HG02973 (cell line): Measurements from ENCODE around the gene PCDHA2.
"Not testable (repeated sequence)": the region's sequence is repeated elsewhere in the genome, so short reads cannot be mapped to it uniquely, and the experiment has no call there.

Experiments used
- ATAC-seq: cut with Tn5 transposase; IDR thresholded peaks from one replicate; pipeline ENCODE4 v1.9.1; 2021; ENCODE audit warnings: moderate library complexity; ENCODE audit not compliant: unreplicated experiment

The PCDHA2 gene

DNA sequence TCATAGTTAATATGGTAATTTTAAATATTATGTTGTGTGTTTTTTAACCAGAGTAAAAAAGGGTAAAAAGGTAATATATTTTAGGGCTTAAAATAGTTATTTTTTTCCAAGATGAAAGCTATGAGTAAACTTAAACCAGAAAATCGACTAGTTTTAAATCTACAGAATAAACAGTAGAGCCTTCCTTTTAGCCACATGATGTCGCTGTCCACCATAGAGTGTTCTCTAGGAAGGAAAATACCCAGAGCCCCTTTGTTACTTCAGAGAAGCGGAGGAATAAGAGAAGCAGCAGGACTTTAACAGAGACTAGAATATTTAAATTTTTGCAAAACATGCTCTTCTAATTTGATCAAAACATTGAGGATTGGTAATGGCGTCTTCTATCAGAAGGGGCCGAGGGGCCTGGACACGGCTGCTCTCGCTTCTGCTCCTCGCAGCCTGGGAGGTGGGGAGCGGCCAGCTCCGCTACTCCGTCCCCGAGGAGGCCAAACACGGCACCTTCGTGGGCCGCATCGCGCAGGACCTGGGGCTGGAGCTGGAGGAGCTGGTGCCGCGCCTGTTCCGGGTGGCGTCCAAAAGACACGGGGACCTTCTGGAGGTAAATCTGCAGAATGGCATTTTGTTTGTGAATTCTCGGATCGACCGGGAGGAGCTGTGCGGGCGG, at the start of gene PCDHA2:
Gene PCDHA2, plus strand, starts transcription at position 258 of the 664 bp plus-strand sequence.
- no peak for ATAC-seq

DNA sequence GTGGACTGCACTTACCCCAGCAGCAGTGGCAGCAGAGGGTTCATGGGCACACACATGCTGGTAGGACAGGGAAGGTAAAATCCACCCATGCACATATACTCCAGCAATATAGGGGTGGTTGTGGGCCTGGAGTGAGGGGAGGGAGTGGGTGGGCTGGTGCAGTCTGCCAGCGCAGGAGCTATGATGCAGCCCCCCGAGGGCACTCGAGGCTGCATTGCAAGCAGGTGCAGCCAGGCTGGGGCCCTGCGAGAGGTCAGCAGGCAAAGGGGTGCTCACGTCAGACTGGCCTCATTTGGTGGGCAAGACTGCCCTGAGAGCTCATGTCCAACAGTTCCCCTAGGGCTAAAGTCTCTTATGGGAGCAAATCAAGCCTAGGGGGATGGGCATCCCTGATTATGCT, 41.1 kb upstream of the PCDHA2 start:
- no peak for ATAC-seq

DNA sequence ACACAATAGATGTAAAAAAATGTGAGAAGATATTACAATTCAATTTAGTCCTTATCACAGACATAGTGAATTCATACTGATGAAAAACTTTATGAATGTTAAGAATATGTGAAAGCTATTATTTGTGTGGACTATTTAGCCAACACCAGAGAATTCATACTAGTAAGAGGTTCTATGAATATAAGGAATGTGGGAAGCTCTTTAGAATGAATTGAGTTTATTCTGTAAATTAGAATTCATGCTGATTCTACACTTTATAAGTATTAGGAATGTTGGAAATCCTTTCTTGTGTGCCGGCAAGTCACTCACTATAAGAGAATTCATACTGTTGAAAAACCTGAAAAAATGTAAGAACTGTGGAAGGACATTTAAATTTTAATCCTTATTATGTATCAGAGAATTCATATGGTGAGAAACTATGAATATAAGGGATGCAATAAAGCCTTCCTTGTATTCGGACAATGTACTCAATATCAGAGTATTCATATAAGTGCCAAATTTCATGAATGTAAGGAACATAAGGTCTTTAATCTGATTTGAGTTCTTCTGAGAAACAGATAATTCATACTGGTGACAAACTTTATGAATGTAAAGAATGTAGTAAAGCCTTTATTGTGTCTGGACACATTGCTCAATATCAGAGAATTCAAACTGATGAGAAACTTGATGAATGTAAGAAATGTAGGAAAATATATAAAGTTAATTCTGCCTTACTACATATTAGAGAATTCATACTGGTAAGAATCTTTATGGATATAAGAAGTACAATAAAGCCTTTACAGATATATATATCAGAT, 30.3 kb upstream of the PCDHA2 start:
- ATAC-seq = no peak

DNA sequence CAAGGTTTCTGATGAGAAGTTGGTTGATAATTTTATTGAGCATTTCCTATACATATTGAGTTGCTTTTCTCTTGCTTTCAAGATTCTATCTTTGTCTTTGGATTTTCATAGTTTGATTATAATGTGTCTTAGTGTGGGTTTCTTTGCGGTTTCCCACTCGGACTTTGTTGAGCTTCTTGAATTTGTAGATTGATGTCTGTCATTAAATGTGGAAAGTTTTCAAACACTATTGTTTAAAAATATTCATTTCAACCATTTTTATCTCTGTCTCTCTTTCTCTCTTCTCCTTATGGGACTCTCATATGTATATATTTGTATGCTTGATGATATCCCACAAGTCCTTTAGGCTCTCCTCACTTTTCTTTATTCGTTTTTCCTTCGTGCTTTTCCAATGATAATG, 27.2 kb upstream of the PCDHA2 start:
- ATAC-seq = no peak

DNA sequence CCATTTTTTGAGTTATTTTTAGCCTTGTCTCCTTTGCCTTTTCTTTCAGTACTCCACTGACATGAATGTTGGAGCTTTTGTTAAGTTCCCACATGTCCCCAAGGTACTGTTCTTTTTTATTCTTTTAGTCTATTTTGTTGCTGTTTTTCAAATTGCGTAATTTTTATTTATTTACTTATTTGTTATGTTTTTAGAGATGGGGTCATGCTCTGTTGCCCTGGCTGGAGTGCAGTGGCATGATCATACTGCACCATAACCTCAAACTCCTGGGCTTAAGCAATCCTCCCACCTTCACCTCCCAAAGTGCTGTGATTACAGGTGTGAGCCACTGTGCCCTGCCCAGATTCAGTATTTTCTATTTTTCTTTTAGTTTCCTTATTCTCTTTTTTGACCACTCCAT, 14.1 kb upstream of the PCDHA2 start:
- no peak for ATAC-seq

DNA sequence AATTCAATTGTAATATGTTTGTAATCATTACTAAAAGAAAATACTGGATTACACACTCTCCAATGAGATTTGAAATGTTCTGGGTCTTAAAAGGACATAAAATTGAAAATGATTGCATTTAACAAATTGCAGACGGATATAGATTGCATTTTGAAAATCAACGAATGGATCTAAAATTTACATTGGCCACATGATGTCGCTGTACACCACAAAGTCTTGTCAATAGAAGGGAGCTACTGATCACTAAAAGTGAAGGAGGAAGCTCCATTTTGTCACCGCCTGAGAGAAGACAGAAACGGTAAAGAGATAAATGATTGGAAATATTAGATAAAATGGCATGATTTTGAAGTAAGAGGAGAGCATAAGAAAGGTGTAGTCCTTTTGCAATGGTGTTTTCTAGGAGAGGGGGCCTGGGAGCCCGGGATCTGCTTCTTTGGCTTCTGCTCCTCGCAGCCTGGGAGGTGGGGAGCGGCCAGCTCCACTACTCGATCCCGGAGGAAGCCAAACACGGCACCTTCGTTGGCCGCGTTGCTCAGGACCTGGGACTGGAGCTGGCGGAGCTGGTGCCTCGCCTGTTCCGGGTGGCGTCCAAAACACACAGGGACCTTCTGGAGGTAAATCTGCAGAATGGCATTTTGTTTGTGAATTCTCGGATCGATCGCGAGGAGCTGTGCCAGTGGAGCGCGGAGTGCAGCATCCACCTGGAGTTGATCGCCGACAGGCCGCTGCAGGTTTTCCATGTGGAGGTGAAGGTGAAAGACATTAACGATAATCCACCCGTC, 8.6 kb upstream of the PCDHA2 start, which contains the start of gene PCDHA1:
Gene PCDHA1, plus strand, starts transcription at position 236 of the 782 bp plus-strand sequence.
- no peak for ATAC-seq

DNA sequence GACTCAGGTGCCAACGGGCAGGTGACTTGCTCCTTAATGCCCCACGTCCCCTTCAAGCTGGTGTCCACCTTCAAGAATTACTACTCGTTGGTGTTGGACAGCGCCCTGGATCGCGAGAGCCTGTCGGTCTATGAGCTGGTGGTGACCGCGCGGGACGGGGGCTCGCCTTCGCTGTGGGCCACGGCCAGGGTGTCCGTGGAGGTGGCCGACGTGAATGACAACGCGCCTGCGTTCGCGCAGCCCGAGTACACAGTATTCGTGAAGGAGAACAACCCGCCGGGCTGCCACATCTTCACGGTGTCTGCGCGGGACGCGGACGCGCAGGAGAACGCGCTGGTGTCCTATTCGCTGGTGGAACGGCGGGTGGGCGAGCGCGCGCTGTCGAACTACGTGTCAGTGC, 7.2 kb upstream of the PCDHA2 start:
- not testable (repeated sequence) for ATAC-seq

DNA sequence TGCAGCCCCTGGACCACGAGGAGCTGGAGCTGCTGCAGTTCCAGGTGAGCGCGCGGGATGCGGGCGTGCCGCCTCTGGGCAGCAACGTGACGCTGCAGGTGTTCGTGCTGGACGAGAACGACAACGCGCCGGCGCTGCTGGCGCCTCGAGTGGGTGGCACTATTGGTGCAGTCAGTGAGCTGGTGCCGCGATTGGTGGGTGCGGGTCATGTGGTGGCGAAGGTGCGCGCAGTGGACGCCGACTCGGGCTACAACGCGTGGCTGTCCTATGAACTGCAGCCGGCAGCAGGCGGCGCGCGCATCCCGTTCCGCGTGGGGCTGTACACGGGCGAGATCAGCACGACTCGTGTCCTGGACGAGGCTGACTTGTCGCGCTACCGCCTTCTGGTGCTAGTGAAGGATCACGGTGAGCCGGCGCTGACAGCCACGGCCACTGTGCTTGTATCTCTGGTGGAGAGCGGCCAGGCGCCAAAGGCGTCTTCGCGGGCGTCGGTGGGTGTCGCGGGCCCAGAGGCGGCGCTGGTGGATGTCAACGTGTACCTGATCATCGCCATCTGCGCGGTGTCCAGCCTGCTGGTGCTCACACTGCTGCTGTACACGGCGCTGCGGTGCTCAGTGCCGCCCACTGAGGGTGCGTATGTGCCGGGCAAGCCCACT, 6.7 kb upstream of the PCDHA2 start:
- not testable (repeated sequence) for ATAC-seq

DNA sequence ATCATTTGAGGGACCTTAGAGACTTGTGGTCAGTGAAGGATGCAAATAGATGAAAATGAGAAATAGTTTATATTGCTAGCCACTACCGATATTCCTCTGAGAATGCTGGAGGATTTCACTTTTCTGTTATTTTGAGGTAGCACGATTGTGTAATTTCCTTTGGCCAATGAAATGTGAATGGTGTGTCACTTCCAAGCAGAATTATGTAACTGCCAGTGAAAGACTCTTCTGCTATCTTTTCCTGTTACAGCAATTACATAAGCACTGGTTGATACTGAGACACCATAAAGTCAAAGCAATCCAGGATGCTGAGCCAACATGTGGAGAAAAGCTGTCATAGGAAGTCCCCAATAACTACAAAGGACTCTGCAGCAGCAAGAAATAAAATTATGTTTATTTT, 3.6 kb upstream of the PCDHA2 start:
- ATAC-seq = no peak

DNA sequence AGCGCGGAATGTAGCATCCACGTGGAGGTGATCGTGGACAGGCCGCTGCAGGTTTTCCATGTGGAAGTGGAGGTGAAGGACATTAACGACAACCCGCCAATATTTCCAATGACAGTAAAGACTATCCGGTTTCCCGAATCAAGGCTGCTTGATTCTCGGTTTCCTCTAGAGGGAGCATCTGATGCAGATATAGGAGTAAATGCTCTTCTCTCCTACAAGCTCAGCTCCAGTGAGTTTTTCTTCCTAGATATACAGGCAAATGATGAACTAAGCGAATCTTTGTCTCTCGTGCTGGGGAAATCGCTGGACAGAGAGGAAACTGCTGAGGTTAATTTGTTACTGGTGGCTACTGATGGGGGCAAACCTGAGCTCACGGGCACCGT, 598 bp downstream of the PCDHA2 start:
- no peak for ATAC-seq

DNA sequence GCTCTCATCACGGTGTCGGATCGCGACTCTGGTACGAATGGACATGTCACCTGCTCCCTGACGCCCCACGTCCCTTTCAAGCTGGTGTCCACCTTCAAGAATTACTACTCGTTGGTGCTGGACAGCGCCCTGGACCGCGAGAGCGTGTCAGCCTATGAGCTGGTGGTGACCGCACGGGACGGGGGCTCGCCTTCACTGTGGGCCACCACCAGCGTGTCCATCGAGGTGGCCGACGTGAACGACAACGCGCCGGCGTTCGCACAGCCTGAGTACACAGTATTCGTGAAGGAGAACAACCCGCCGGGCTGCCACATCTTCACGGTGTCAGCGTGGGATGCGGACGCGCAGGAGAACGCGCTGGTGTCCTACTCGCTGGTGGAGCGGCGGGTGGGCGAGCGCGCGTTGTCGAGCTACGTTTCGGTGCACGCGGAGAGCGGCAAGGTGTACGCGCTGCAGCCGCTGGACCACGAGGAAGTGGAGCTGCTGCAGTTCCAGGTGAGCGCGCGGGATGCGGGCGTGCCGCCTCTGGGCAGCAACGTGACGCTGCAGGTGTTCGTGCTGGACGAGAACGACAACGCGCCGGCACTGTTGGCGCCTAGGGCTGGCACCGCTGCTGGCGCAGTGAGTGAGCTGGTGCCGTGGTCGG, 1.5 kb downstream of the PCDHA2 start:
- not testable (repeated sequence) for ATAC-seq

DNA sequence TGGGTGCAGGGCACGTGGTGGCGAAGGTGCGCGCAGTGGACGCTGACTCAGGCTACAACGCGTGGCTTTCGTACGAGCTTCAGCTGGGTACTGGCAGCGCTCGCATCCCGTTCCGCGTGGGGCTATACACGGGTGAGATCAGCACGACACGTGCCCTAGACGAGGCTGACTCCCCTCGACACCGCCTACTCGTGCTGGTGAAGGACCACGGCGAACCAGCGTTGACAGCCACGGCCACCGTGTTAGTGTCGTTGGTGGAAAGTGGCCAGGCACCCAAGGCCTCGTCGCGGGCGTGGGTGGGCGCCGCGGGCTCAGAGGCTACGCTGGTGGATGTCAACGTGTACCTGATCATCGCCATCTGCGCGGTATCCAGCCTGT, 2.1 kb downstream of the PCDHA2 start:
- ATAC-seq = no peak

DNA sequence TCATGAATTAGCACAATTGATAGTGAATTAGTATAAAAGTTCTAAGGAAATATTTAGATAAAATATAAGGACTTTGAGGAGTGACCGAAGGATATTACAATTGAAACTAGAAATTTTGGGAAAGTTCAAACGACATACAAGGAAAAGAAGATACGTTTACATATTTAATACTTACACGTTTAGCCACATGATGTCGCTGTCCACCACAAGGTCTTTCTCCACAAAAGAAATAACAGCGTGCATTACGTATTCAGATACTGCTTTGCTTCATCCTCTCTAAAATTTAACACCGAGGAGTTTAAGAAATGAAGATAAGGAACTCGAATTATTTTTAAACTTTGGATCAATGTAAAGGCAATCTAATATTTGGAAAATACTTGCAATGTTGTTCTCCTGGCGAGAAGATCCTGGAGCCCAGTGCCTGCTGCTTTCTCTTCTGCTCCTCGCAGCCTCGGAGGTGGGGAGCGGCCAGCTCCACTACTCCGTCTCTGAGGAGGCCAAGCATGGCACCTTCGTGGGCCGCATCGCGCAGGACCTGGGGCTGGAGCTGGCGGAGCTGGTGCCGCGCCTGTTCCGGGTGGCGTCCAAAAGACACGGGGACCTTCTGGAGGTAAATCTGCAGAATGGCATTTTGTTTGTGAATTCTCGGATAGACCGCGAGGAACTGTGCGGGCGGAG, 6.3 kb downstream of the PCDHA2 start, which contains the start of gene PCDHA3:
Gene PCDHA3, plus strand, starts transcription at position 242 of the 678 bp plus-strand sequence.
- ATAC-seq = no peak

DNA sequence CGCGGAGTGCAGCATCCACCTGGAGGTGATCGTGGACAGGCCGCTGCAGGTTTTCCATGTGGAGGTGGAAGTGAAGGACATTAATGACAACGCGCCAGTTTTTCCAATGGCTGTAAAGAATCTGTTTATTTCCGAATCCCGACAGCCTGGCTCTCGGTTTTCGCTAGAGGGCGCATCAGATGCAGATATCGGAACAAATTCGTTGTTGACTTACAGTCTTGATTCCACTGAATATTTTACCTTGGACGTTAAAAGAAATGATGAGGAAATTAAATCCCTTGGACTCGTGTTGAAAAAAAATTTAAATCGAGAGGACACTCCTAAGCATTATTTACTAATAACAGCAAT, 6.8 kb downstream of the PCDHA2 start:
- ATAC-seq = no peak

DNA sequence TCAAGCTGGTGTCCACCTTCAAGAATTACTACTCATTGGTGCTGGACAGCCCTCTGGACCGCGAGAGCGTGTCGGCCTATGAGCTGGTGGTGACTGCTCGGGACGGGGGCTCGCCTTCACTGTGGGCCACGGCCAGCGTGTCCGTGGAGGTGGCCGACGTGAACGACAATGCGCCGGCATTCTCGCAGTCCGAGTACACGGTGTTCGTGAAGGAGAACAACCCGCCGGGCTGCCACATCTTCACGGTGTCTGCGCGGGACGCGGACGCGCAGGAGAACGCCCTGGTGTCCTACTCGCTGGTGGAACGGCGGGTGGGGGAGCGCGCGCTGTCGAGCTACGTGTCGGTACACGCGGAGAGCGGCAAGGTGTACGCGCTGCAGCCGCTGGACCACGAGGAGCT, 7.7 kb downstream of the PCDHA2 start:
- not testable (repeated sequence) for ATAC-seq

DNA sequence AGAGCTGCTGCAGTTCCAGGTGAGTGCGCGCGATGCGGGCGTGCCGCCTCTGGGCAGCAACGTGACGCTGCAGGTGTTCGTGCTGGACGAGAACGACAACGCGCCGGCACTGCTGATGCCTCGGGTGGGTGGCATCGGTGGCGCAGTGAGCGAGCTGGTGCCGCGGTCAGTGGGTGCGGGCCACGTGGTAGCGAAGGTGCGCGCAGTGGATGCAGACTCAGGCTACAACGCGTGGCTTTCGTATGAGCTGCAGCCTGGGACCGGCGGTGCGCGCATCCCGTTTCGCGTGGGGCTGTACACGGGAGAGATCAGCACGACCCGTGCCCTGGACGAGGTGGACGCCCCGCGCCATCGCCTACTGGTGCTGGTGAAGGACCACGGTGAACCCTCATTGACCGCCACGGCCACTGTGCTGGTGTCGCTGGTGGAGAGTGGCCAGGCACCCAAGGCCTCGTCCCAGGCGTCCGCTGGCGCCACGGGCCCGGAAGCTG, 8.2 kb downstream of the PCDHA2 start:
- no peak for ATAC-seq

DNA sequence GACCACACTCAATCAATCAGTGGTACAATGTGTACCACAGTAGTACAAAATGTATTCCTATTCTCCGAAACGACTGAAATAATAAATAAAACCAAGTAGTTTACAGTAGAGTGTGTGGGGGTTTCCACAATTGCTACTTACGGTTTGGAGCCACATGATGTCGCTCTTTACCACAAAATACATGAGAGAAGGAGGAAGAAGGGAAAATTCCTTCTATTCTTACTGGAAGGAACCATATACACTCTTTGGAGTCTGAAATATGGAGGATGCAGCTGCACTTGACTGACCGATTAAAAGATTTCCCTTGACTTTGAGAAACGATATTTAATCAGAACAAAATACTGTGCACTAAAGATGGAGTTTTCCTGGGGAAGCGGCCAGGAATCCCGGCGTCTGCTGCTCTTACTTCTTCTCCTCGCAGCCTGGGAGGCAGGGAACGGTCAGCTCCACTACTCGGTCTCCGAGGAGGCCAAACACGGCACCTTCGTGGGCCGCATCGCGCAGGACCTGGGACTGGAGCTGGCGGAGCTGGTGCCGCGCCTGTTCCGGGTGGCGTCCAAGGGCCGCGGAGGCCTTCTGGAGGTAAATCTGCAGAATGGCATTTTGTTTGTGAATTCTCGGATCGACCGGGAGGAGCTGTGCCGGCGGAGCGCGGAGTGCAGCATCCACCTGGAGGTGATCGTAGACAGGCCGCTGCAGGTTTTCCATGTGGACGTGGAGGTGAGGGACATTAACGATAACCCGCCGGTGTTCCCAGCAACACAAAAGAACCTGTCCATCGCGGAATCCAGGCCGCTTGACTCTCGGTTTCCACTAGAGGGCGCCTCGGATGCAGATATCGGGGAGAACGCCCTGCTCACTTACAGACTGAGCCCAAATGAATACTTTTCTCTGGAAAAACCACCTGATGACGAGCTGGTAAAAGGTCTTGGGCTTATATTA, 12.5 kb downstream of the PCDHA2 start, which contains the start of gene PCDHA4:
Gene PCDHA4, plus strand, starts transcription at position 235 of the 942 bp plus-strand sequence.
- no peak for ATAC-seq

DNA sequence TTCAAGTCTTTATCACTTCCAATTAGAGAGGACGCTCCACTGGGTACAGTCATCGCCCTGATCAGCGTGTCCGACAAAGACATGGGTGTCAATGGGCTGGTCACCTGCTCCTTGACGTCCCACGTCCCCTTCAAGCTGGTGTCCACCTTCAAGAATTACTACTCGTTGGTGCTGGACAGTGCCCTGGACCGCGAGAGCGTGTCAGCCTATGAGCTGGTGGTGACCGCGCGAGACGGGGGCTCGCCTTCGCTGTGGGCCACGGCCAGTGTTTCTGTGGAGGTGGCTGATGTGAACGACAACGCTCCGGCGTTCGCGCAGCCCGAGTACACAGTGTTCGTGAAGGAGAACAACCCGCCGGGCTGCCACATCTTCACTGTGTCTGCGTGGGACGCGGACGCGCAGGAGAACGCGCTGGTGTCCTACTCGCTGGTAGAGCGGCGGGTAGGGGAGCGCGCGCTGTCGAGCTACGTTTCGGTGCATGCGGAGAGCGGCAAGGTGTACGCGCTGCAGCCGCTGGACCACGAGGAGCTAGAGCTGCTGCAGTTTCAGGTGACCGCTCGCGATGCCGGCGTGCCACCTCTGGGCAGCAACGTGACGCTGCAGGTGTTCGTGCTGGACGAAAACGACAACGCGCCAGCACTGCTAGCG, 13.7 kb downstream of the PCDHA2 start:
- not testable (repeated sequence) for ATAC-seq
